EL (cell line): ENCODE measurements around the gene ALG14.
"Not testable (repeated sequence)": the region's sequence is repeated elsewhere in the genome, so short reads cannot be mapped to it uniquely, and the experiment has no call there.

Experiments
- DNase-seq: peaks from one replicate; pipeline ENCODE4 v3.0.0-alpha.2; 2016

The ALG14 gene

GRCh38 chr1:95005584-95005983 is 67.2 kb downstream of the ALG14 start:
- no peak for DNase-seq

GRCh38 chr1:95004013-95004412 is 68.7 kb downstream of the ALG14 start:
- DNase-seq: no peak

GRCh38 chr1:95003433-95003738 is 69.4 kb downstream of the ALG14 start:
- peak; percentile 74 for DNase-seq

- no peak for DNase-seq
Measured at GRCh38 chr1:95002540-95003432, 70.0 kb downstream of the ALG14 start.

DNA sequence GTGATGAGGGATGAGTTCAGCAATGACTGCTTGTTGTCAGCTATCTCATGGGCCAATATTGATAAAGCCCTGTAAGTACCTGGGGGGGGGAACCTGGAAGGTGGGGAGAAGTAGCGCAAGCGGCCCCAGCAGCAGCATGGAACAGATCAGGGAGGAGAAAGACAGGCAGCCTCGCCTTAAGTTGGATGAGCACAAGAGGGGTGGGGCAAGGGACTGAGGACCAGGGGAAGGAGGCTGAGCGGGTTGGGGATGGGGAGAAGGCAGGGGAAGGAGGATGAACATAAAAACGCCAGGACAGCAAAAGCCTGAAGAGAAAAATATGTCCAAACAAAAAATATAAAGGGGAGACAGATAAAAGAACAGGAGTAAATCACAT is 70.6 kb downstream of the ALG14 start:
- no peak for DNase-seq

DNA sequence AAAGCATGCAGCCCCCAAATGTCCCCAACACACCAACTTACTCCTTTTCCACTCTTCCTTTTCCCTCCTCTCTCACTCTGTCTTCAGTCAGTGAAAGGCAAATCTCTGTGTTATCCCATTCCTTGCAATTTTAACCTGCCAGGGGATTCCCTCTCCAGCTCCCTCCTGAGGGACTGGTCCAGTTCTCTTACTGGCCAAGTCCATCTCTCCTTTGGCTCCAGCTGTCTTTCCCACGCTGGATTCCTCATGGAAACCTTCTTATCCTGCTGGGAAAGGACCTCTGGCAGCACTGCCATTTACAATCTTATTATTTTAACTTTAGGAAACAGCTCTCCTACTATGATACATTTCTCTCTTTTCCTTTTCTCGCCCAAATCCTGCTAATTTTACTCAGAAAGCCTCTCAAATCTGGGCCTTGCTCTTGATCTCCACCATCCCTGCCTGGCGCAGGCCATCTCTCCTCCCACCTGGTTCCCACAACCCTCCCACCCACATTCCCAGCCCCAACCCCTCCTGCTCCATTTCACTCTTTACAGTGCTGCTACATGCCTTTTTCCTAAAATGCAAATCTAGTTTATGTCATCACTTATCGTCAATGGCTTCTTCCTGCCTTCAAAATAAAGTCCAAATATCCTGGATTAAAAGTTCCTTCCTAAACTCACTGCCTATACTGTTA is 73.2 kb downstream of the ALG14 start:
- no peak for DNase-seq

- no peak for DNase-seq
Measured at GRCh38 chr1:94998748-94999147, 74.0 kb downstream of the ALG14 start.

GRCh38 chr1:94998114-94998513 is 74.6 kb downstream of the ALG14 start:
- DNase-seq: no peak

- DNase-seq: not testable (repeated sequence)
Measured at GRCh38 chr1:94995536-94995935, 77.2 kb downstream of the ALG14 start.

- DNase-seq: no peak
Measured at GRCh38 chr1:94994805-94995204, 77.9 kb downstream of the ALG14 start.

- peak; percentile 44 for DNase-seq
Measured at GRCh38 chr1:94993931-94994645, 78.7 kb downstream of the ALG14 start.

GRCh38 chr1:94992863-94993563 is 79.7 kb downstream of the ALG14 start:
- no peak for DNase-seq

GRCh38 chr1:94992161-94992560 is 80.6 kb downstream of the ALG14 start:
- DNase-seq: no peak

DNA sequence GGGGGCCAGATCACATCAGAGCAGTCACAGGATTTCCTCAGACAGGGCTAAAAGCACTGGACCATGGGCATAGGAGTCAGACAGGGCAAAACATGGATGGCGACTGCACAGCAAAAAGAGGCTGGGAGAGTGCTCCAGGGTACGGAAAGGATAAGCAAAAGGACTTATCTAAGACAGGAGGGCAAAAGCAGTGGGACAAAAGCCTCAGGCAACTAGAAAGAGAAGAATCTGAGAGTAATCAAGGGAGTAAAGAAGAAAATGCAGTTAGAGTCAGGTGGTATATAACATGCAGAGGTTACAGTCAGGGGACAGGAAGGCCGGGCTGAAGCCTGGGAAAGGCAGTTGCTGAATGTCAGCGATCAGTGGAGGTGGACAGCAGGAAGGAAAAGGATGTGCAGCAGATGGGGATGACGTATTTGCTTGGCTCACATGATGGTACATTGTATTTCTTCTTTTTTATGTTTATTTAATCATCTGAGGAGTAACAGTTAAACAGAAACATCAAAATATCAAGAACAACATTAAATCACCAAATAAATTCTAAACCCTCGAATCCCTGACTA is 82.8 kb downstream of the ALG14 start:
- no peak for DNase-seq

- no peak for DNase-seq
Measured at GRCh38 chr1:94989398-94989797, 83.4 kb downstream of the ALG14 start.

GRCh38 chr1:94988356-94988755 is 84.4 kb downstream of the ALG14 start:
- no peak for DNase-seq

GRCh38 chr1:94986783-94987182 is 86.0 kb downstream of the ALG14 start:
- DNase-seq: peak; percentile 59

DNA sequence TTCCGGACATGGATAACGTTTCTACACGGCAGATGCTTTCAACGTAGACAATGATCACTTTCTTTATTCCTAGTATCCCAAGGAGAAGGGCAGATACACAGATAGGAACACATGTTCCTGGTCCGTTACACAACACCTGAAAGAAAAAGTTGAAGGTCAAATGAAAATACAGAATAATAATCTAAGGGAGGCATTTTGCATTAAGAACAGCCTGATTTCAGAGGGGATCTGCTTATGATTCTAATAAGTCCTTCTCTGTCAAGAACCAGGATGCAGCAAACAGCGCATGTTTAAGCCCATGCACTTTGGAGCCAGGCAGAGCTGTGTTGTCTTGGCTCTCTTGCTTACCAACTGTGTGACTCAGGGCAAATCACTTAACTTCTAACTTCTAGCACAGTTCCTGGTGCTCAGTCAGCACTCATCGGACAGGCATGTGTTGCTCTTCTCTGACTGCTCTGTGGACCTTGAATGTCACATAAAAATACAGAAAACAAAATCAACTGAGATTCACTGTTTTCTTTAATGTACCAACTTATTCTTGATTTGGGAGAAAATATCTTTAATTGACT is 89.5 kb downstream of the ALG14 start:
- peak; percentile 83 for DNase-seq

GRCh38 chr1:94982398-94982797 is 90.4 kb downstream of the ALG14 start:
- DNase-seq: no peak

- no peak for DNase-seq
Measured at GRCh38 chr1:94981575-94981973, 91.2 kb downstream of the ALG14 start.

- DNase-seq: peak; percentile 47
Measured at GRCh38 chr1:94980582-94981574, 91.9 kb downstream of the ALG14 start.
